Measurements from ENCODE around the gene RER1. TPM values are rescaled to one million over a fixed set of nuclear protein-coding genes. Genes with fewer than 3 reads are reported as not detected.

RER1 gene
- total and polyA plus RNA-seq, 4 donors, result 48.8 to 118 (median 89.8) TPM

GRCh38 chr1:2407166-2407990, 15.7 kb downstream of the RER1 start:
- H3K9me3 ChIP-seq (ENCODE audit: control insufficient read depth, insufficient read depth, low read length), result no peaks in the 10 kb centered on the region
- 88% methylated on average over 22 of the region's 25 CpGs for WGBS (ENCODE audit: insufficient coverage)
- H3K4me3 ChIP-seq (ENCODE audit: low read depth, low read length), result no peak overlapping the region
- no peak for DNase-seq (ENCODE audit: low read depth in 4 of 6, low spot score in 6 of 6)
- no peaks in the 10 kb centered on the region for H3K27me3 ChIP-seq (ENCODE audit: control insufficient read depth, insufficient read depth, low read length)
- H3K27ac ChIP-seq (ENCODE audit: low read depth, low read length), result no peak overlapping the region
- H3K4me1 ChIP-seq (ENCODE audit: control insufficient read depth, insufficient read depth, low read length), result peaks cover 11% of the 10 kb centered on the region
- peaks cover 84% of the 10 kb centered on the region for H3K36me3 ChIP-seq (ENCODE audit: control insufficient read depth, insufficient read depth, low read length)

DNA sequence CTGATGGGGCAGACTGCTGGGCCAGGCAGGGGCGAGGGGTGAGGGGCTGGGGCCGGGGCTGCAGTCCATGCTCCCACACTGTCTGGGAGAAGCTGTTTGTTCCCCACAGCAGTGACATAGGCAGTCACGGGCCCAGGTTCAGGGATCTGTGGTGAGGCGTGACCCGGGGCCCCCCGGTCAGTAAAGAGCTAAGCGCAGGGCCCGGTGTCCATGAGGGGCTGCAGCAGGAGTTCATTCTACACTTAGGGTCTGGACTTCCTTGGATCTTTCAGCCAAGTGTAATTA, 16.3 kb downstream of the RER1 start:
- DNase-seq (ENCODE audit: low read depth in 4 of 6, low spot score in 6 of 6), result no peak
- H3K36me3 ChIP-seq (ENCODE audit: control insufficient read depth, insufficient read depth, low read length), result peaks cover 78% of the 10 kb centered on the region
- H3K4me1 ChIP-seq (ENCODE audit: control insufficient read depth, insufficient read depth, low read length), result peaks cover 12% of the 10 kb centered on the region
- H3K27ac ChIP-seq (ENCODE audit: low read depth, low read length), result no peak overlapping the region
- no peaks in the 10 kb centered on the region for H3K9me3 ChIP-seq (ENCODE audit: control insufficient read depth, insufficient read depth, low read length)
- WGBS (ENCODE audit: insufficient coverage), result 93% methylated on average over 8 of the region's 8 CpGs
- no peak overlapping the region for H3K4me3 ChIP-seq (ENCODE audit: low read depth, low read length)
- H3K27me3 ChIP-seq (ENCODE audit: control insufficient read depth, insufficient read depth, low read length), result no peaks in the 10 kb centered on the region

GRCh38 chr1:2408456-2408855, 16.8 kb downstream of the RER1 start:
- no peaks in the 10 kb centered on the region for H3K27me3 ChIP-seq (ENCODE audit: control insufficient read depth, insufficient read depth, low read length)
- H3K4me1 ChIP-seq (ENCODE audit: control insufficient read depth, insufficient read depth, low read length), result peaks cover 17% of the 10 kb centered on the region
- H3K36me3 ChIP-seq (ENCODE audit: control insufficient read depth, insufficient read depth, low read length), result peaks cover 73% of the 10 kb centered on the region
- 93% methylated on average over 24 of the region's 24 CpGs for WGBS (ENCODE audit: insufficient coverage)
- H3K9me3 ChIP-seq (ENCODE audit: control insufficient read depth, insufficient read depth, low read length), result no peaks in the 10 kb centered on the region
- H3K4me3 ChIP-seq (ENCODE audit: low read depth, low read length), result no peak overlapping the region
- no peak for DNase-seq (ENCODE audit: low read depth in 4 of 6, low spot score in 6 of 6)
- H3K27ac ChIP-seq (ENCODE audit: low read depth, low read length), result no peak overlapping the region

GRCh38 chr1:2408859-2409276, 17.2 kb downstream of the RER1 start:
- H3K36me3 ChIP-seq (ENCODE audit: control insufficient read depth, insufficient read depth, low read length), result peaks cover 69% of the 10 kb centered on the region
- no peaks in the 10 kb centered on the region for H3K27me3 ChIP-seq (ENCODE audit: control insufficient read depth, insufficient read depth, low read length)
- WGBS (ENCODE audit: insufficient coverage), result 85% methylated on average over 13 of the region's 13 CpGs
- no peak overlapping the region for H3K4me3 ChIP-seq (ENCODE audit: low read depth, low read length)
- H3K4me1 ChIP-seq (ENCODE audit: control insufficient read depth, insufficient read depth, low read length), result peaks cover 21% of the 10 kb centered on the region
- H3K27ac ChIP-seq (ENCODE audit: low read depth, low read length), result no peak overlapping the region
- no peak for DNase-seq (ENCODE audit: low read depth in 4 of 6, low spot score in 6 of 6)
- no peaks in the 10 kb centered on the region for H3K9me3 ChIP-seq (ENCODE audit: control insufficient read depth, insufficient read depth, low read length)

DNA sequence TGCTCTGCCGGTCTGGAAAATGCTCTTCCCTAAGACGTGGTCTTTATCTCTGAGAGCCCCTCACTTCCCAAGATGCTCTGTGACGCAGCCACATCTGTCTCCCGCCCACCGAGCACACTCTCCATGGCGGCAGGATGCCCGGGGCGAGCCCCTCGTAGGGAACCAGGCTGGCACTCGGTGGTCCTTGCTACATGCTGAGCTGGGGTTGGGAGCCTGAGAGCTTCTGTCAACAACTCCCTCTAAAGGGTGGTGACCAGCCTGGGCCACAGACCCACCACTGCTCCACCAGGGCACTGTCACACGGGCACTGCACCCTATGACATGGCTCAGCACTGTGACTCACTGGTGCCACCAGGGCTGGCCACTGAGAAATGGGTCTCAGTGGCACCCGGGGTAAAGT, 18.1 kb downstream of the RER1 start:
- WGBS (ENCODE audit: insufficient coverage), result 95% methylated on average over 12 of the region's 12 CpGs
- no peak for DNase-seq (ENCODE audit: low read depth in 4 of 6, low spot score in 6 of 6)

DNA sequence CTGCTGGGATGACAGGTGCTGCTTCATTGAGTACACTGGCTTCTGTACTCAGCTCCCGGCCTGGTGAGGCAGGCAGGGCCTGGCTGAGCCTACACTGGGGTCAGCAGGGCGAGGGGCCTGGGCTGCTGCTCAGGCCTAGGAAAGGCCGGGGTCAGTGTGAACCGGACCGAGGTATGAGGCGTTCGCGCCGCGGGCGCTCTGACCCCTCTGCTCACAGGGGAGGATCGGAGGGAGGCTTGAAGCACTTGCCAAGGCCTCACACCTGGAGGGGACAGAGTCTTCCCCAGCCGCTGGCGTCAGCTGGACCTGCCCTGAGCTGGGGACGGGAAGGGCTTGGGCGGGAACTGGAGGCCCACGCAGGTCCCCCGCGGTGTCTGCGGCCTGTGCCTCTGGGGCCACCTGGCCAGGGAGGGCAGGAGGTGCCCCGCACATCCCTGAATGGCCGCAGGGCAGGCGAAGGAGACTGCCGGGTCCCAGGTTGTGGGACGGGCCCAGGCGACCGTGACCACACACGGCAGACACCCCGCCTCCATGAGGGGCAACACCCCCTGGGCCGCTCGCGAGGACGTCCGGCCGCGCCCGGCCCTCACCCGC, 20.3 kb downstream of the RER1 start:
- Histone ChIP-seq H3K27me3 (ENCODE audit: control insufficient read depth, insufficient read depth, low read length) (peaks cover 1% of the 10 kb centered on the region), H3K4me3 (ENCODE audit: low read depth, low read length) (peak overlapping the region; percentile 68), H3K4me1 (ENCODE audit: control insufficient read depth, insufficient read depth, low read length) (peaks cover 31% of the 10 kb centered on the region), H3K27ac (ENCODE audit: low read depth, low read length) (peak overlapping the region; percentile 15), H3K9me3 (ENCODE audit: control insufficient read depth, insufficient read depth, low read length) (no peaks in the 10 kb centered on the region), H3K36me3 (ENCODE audit: control insufficient read depth, insufficient read depth, low read length) (peaks cover 42% of the 10 kb centered on the region)
- DNase-seq (ENCODE audit: low read depth in 4 of 6, low spot score in 6 of 6), result no peak
- 7% methylated on average over 38 of the region's 38 CpGs for WGBS (ENCODE audit: insufficient coverage)

More for the DNA sequence above, 18.1 kb downstream of the RER1 start:
- Histone ChIP-seq H3K4me3 (ENCODE audit: low read depth, low read length) (no peak overlapping the region), H3K27me3 (ENCODE audit: control insufficient read depth, insufficient read depth, low read length) (no peaks in the 10 kb centered on the region), H3K4me1 (ENCODE audit: control insufficient read depth, insufficient read depth, low read length) (peaks cover 30% of the 10 kb centered on the region), H3K27ac (ENCODE audit: low read depth, low read length) (no peak overlapping the region), H3K36me3 (ENCODE audit: control insufficient read depth, insufficient read depth, low read length) (peaks cover 60% of the 10 kb centered on the region), H3K9me3 (ENCODE audit: control insufficient read depth, insufficient read depth, low read length) (no peaks in the 10 kb centered on the region)

DNA sequence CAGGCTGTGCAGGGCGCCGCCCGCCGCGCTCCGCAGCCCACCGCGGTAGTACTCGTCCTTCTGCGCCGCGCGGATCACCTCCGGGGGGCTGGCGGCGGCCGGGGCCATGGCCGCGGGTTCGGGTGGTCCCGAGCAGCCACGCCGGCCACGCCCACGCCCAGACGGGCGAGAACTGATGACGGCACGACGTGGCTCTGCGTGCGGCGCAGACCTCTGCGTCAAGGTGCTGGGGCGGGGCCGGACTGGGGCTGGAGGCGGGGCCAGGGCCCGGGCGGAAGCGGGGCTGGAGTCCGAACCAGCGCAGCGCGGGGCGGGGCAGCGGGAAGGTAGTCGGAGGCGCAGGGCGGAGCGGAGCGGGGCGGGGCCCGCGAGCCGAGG, 20.7 kb downstream of the RER1 start, which contains the start of gene PEX10:
TSS of gene PEX10 (minus strand) at position 170 of the 378 bp plus-strand sequence. CDS start at position 108, 62 bp downstream.
- H3K9me3 ChIP-seq (ENCODE audit: control insufficient read depth, insufficient read depth, low read length), result no peaks in the 10 kb centered on the region
- peaks cover 31% of the 10 kb centered on the region for H3K4me1 ChIP-seq (ENCODE audit: control insufficient read depth, insufficient read depth, low read length)
- peaks cover 3% of the 10 kb centered on the region for H3K27me3 ChIP-seq (ENCODE audit: control insufficient read depth, insufficient read depth, low read length)
- peak within 1 kb of the TSS; percentile 68 for H3K4me3 ChIP-seq (ENCODE audit: low read depth, low read length)
- 0% methylated on average over 55 of the region's 55 CpGs for WGBS (ENCODE audit: insufficient coverage)
- peak within 1 kb of the TSS; percentile 15 for H3K27ac ChIP-seq (ENCODE audit: low read depth, low read length)
- DNase-seq (ENCODE audit: low read depth in 4 of 6, low spot score in 6 of 6), result peak; percentile 85 to 98 (median 92)
- H3K36me3 ChIP-seq (ENCODE audit: control insufficient read depth, insufficient read depth, low read length), result peaks cover 37% of the 10 kb centered on the region

GRCh38 chr1:2412773-2413494, 21.3 kb downstream of the RER1 start:
- H3K4me3 ChIP-seq (ENCODE audit: low read depth, low read length), result peak overlapping the region; percentile 57
- H3K27me3 ChIP-seq (ENCODE audit: control insufficient read depth, insufficient read depth, low read length), result peaks cover 4% of the 10 kb centered on the region
- peaks cover 31% of the 10 kb centered on the region for H3K4me1 ChIP-seq (ENCODE audit: control insufficient read depth, insufficient read depth, low read length)
- WGBS (ENCODE audit: insufficient coverage), result 2% methylated on average over 64 of the region's 66 CpGs
- no peak overlapping the region for H3K27ac ChIP-seq (ENCODE audit: low read depth, low read length)
- H3K9me3 ChIP-seq (ENCODE audit: control insufficient read depth, insufficient read depth, low read length), result no peaks in the 10 kb centered on the region
- peaks cover 32% of the 10 kb centered on the region for H3K36me3 ChIP-seq (ENCODE audit: control insufficient read depth, insufficient read depth, low read length)
- DNase-seq (ENCODE audit: low read depth in 4 of 6, low spot score in 6 of 6), result peak in 1 of 6 donors; percentile 21

DNA sequence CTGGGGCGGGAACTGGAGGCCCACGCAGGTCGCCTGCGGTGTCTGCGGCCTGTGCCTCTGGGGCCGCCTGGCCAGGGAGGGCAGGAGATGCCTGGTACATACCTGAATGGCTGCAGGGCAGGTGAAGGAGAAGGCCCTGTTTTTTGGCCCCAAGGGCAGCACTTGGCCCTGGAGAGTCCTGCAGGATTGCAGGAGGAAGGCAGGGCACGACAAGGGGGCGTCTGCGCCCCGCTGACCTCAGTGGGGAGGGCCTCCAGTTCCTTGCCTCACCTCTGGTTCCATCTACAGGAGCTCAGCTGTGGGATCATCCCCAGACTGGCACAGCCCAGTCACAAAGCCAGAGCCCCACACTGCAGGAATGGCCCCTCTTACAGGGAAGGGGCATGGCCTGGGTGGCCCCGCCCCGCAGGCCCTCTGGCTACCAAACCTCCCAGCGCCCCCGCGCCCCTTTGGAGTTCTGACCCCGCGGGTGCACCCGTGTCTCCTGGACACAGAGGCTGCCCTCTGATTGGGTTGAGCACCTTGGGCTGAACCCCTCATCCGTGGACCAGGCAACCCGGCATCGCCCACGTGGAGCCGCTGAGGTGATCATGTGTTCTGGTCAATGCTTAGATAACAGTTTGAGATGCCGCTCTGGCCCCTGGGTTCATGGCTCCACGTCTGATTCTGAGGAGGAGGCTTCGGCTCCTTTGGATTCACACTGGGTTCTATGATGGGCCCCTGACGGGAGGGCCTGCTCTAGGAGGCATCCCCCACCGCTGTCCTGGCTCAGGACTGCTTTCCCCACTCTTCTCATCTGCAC, 22.1 kb downstream of the RER1 start:
- Histone ChIP-seq H3K36me3 (ENCODE audit: control insufficient read depth, insufficient read depth, low read length) (peaks cover 24% of the 10 kb centered on the region), H3K27me3 (ENCODE audit: control insufficient read depth, insufficient read depth, low read length) (peaks cover 8% of the 10 kb centered on the region), H3K4me3 (ENCODE audit: low read depth, low read length) (peak overlapping the region; percentile 57), H3K9me3 (ENCODE audit: control insufficient read depth, insufficient read depth, low read length) (no peaks in the 10 kb centered on the region), H3K27ac (ENCODE audit: low read depth, low read length) (no peak overlapping the region), H3K4me1 (ENCODE audit: control insufficient read depth, insufficient read depth, low read length) (peaks cover 31% of the 10 kb centered on the region)
- DNase-seq (ENCODE audit: low read depth in 4 of 6, low spot score in 6 of 6), result no peak
- WGBS (ENCODE audit: insufficient coverage), result 46% methylated on average over 28 of the region's 28 CpGs

Measured in spinal cord (tissue), 10 donors.